Panc1 (cell line): ENCODE measurements around the gene CCDC148. TPM values are rescaled to one million over a fixed set of nuclear protein-coding genes. Genes with fewer than 3 reads are reported as not detected.

Source experiments
- ATAC-seq: fragments of 200-7000 bp; cut with Tn5 transposase; 2 replicates; pipeline ENCODE4 v1.9.1; 2020; ENCODE audit warnings: mild to moderate bottlenecking, moderate library complexity
- BruUV-seq: library from RNA; stranded (reverse); fragments of 400-500 nt; replicated peaks from 2 replicates; lab custom pipeline; 2021; lab: Mats Ljungman, UMichigan
- CTCF ChIA-PET: fragments of 300-600 bp; sonication (Branson Sonifier 250); formaldehyde crosslinking; loops from one replicate; lab custom pipeline; 2022; ENCODE audit warnings: antibody characterized with exemption; lab: Charles Lee
- POLR2A ChIA-PET: fragments of 300-600 bp; sonication (Branson Sonifier 250); formaldehyde crosslinking; loops from one replicate; lab custom pipeline; 2022; ENCODE audit warnings: antibody characterized with exemption; lab: Charles Lee
- DNase-seq: peaks from one replicate; pipeline ENCODE4 v3.0.0-alpha.2; 2010; ENCODE audit warnings: low read depth, low spot score
- H3K27ac ChIP-seq: 2 replicates; pipeline ENCODE4 v1.5.1; 2011; ENCODE audit warnings: mild to moderate bottlenecking, low read length, inconsistent platforms
- H3K27me3 ChIP-seq: fragments of 200-500 bp; sonication (Bioruptor generic); 2 replicates; pipeline ENCODE4 v1.6.0; 2014; ENCODE audit warnings: low read length, inconsistent platforms; ENCODE audit not compliant: control insufficient read depth, insufficient read depth
- H3K36me3 ChIP-seq: fragments of 200-500 bp; sonication (Bioruptor generic); 2 replicates; pipeline ENCODE4 v1.5.1; 2014; ENCODE audit warnings: inconsistent platforms, mild to moderate bottlenecking, low read length, moderate library complexity; ENCODE audit not compliant: control insufficient read depth, insufficient read depth
- H3K4me1 ChIP-seq: 2 replicates; pipeline ENCODE4 v1.5.1; 2011; ENCODE audit warnings: inconsistent platforms, mild to moderate bottlenecking, low read length, moderate library complexity; ENCODE audit not compliant: control insufficient read depth, insufficient read depth
- H3K4me3 ChIP-seq, 2 experiments: 2 replicates each; pipeline ENCODE4 v1.5.1; 2011 to 2012; ENCODE audit warnings: low read depth in 2 of 2, low read length in 2 of 2, mild to moderate bottlenecking in 2 of 2, inconsistent platforms in 1 of 2, moderate library complexity in 1 of 2
- H3K9me3 ChIP-seq: fragments of 200-500 bp; sonication (Bioruptor generic); 2 replicates; pipeline ENCODE4 v1.5.1; 2014; ENCODE audit warnings: low read depth, mild to moderate bottlenecking, inconsistent platforms, low read length, moderate library complexity; ENCODE audit not compliant: control insufficient read depth, insufficient read depth
- CTCF ChIP-seq: fragments of 450-650 bp; IDR thresholded peaks from 2 replicates; pipeline ENCODE4 v1.5.1; 2017; ENCODE audit warnings: mild to moderate bottlenecking
- POLR2AphosphoS5 ChIP-seq: IDR thresholded peaks from 2 replicates; pipeline ENCODE4 v1.6.1; 2012; ENCODE audit warnings: mild to moderate bottlenecking, low read depth, low read length, moderate library complexity
- REST ChIP-seq, 2 experiments: IDR thresholded peaks; 2 replicates each; pipeline ENCODE4 v1.6.1; 2011 to 2012; ENCODE audit warnings: low read depth in 2 of 2, control low read depth in 1 of 2, low read length in 1 of 2, mild to moderate bottlenecking in 1 of 2, moderate library complexity in 1 of 2; ENCODE audit not compliant: insufficient read depth in 1 of 2
- SIN3A ChIP-seq: IDR thresholded peaks from 2 replicates; pipeline ENCODE4 v1.6.1; 2012; ENCODE audit warnings: low read depth, mild to moderate bottlenecking, low read length, moderate library complexity, borderline replicate concordance; ENCODE audit not compliant: insufficient read depth
- TCF7L2 ChIP-seq: IDR thresholded peaks from 2 replicates; pipeline ENCODE4 v1.6.1; 2011; ENCODE audit warnings: mild to moderate bottlenecking, low read depth, low read length, inconsistent platforms
- in situ Hi-C: cut with HindIII; loops from 2 replicates; pipeline ENCODE4 v1.10.0; 2016; ENCODE audit warnings: low sequenced_read_pairs, low pct_unique_long_range_greater_than_20kb
- intact Hi-C: fragments of 100-400 bp; cut with micrococcal nuclease; formaldehyde crosslinking; loops from one replicate; pipeline ENCODE4 v1.10.0; 2022; ENCODE audit not compliant: unreplicated experiment
- total RNA-seq: library from RNA; stranded (reverse); gene quantifications from one replicate; pipeline ENCODE4 v1.2.1, GENCODE V29; 2021; ENCODE audit not compliant: unreplicated experiment

The CCDC148 gene
- total RNA-seq, 1 experiment from 2014 or later = 0.92 TPM

GRCh38 chr2:158197940-158198339 lies 258.6 kb downstream of the CCDC148 start:
- Histone ChIP-seq H3K27me3 (peaks cover 2% of the 10 kb centered on the region; the same call in 1 of the 2 replicates), H3K9me3 (no peaks in the 10 kb centered on the region), H3K36me3 (no peaks in the 10 kb centered on the region), H3K4me3 (no peak overlapping the region), H3K4me1 (no peaks in the 10 kb centered on the region; the same call in 1 of the 2 replicates), H3K27ac (no peak overlapping the region)
- POLR2A ChIA-PET = no interaction called here
- BruUV-seq = no TSS peak
- no peak for TF ChIP-seq CTCF
- TF ChIP-seq SIN3A = no peak
- TF ChIP-seq TCF7L2 = no peak
- TF ChIP-seq REST (IDR thresholded peaks at IDR 0.05; ENCODE audit: insufficient read depth in 1 of 2, low read depth in 2 of 2, low read length in 1 of 2) = no peak
- TF ChIP-seq POLR2AphosphoS5 = no peak
- ATAC-seq = no peak
- DNase-seq = no peak
- in situ Hi-C loops = no loop called here
- CTCF ChIA-PET = no interaction called here
- intact Hi-C loops = no loop called here

GRCh38 chr2:158194229-158194628 lies 262.3 kb downstream of the CCDC148 start:
- intact Hi-C loops = no loop called here
- no peak overlapping the region for H3K4me3 ChIP-seq
- ATAC-seq (no peak), DNase-seq (no peak)
- no peak overlapping the region for H3K27ac ChIP-seq
- ChIA-PET CTCF (no interaction called here), POLR2A (no interaction called here)
- in situ Hi-C loops = no loop called here
- H3K4me1 ChIP-seq = no peaks in the 10 kb centered on the region; the same call in 1 of the 2 replicates
- no TSS peak for BruUV-seq
- H3K27me3 ChIP-seq = peaks cover 2% of the 10 kb centered on the region; the same call in 1 of the 2 replicates
- TF ChIP-seq REST (IDR thresholded peaks at IDR 0.05; ENCODE audit: insufficient read depth in 1 of 2, low read depth in 2 of 2, low read length in 1 of 2) = no peak
- TF ChIP-seq SIN3A = no peak
- TF ChIP-seq TCF7L2 = no peak
- TF ChIP-seq CTCF = no peak
- H3K36me3 ChIP-seq = no peaks in the 10 kb centered on the region
- H3K9me3 ChIP-seq = no peaks in the 10 kb centered on the region
